Spinal cord (tissue), 10 donors: Measurements from ENCODE around the gene MSANTD2. TPM values are rescaled to one million over a fixed set of nuclear protein-coding genes. Genes with fewer than 3 reads are reported as not detected.

Experiments
- DNase-seq, 6 donors: peaks; one replicate each; pipeline versions ENCODE4 v3.0.0 to v3.0.0-alpha.2; 2013 to 2015; ENCODE audit warnings: low spot score in 6 of 6, low read depth in 4 of 6
- H3K27ac ChIP-seq: one replicate; pipeline ENCODE4 v1.5.1; 2013; ENCODE audit warnings: low read depth, low read length, control low read depth
- H3K27me3 ChIP-seq: one replicate; pipeline ENCODE4 v1.6.1; 2013; ENCODE audit warnings: low read length; ENCODE audit not compliant: control insufficient read depth, insufficient read depth
- H3K36me3 ChIP-seq: one replicate; pipeline ENCODE4 v1.6.1; 2013; ENCODE audit warnings: low read length; ENCODE audit not compliant: control insufficient read depth, insufficient read depth
- H3K4me1 ChIP-seq: one replicate; pipeline ENCODE4 v1.6.1; 2013; ENCODE audit warnings: low read length; ENCODE audit not compliant: control insufficient read depth, insufficient read depth
- H3K4me3 ChIP-seq: one replicate; pipeline ENCODE4 v1.5.1; 2013; ENCODE audit warnings: low read depth, low read length, control low read depth
- H3K9me3 ChIP-seq: one replicate; pipeline ENCODE4 v1.6.1; 2013; ENCODE audit warnings: low read length; ENCODE audit not compliant: control insufficient read depth, insufficient read depth
- WGBS: methylation state at CpG from one replicate; pipeline ENCODE4 v1.1.5; 2013; ENCODE audit warnings: missing lambda C conversion rate; ENCODE audit not compliant: insufficient coverage; 5-methylcytosine and 5-hydroxymethylcytosine counted together
- polyA plus RNA-seq, 2 donors: library from polyadenylated mRNA; unstranded; fragments of 120-200 nt; gene quantifications; one replicate each; pipeline ENCODE4 v1.2.1, GENCODE V29; 2013; ENCODE audit not compliant: insufficient read length in 2 of 2
- total RNA-seq, 2 donors: library from RNA; depleted of rRNA in 1 of 2; stranded (reverse); fragments of 120-200 nt in 1 of 2; fragments of >200 nt in 1 of 2; gene quantifications; one replicate each; pipeline versions ENCODE4 v1.2.3 to v1.2.4, GENCODE V29; 2013 to 2014
- donor health status: healthy.

Gene MSANTD2
- total and polyA plus RNA-seq, 4 donors = 17.8 to 28.4 (median 22.6) TPM

DNA sequence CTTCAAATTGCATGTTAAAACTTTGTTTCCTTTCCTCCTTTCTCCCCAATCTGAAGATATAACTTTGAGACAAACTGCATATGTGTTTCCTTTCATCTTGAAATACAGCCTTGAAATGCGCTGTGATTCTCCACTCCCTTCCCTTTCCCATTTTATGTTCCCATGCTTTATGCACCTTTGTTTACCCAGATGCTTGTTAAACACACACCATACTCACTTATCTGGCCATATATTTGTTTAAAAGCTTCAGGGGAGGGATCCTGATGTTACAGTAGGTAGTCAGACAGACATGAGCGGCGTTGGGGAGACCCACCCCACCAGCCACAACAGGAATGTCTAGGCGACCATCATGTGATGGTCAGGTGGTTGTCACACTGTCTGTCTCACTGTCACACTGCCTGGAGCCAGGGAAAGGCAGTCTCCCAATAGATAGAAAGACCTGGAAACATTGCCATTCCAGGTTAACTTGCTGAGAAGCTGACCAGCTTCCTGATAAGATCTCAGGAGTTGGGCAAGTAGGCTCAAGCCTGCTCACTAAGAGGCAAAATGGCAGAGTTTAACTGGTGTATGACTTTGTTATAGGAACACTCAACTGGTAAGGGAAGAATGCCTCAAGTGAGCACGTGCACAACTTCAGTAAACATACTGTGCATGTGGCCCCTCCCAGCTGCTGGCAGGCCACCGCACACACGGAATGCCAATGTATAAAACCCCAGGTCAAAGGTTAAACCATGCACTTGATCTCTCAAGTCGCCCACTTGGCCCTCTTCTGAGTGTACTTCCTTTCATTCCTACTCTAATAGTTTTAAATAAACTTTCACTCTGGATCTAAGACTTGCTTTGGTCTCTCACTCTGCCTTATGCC is 23.5 kb upstream of the MSANTD2 start:
- Histone ChIP-seq H3K36me3 (no peaks in the 10 kb centered on the region), H3K27ac (no peak overlapping the region), H3K9me3 (no peaks in the 10 kb centered on the region), H3K4me3 (no peak overlapping the region), H3K4me1 (no peaks in the 10 kb centered on the region), H3K27me3 (no peaks in the 10 kb centered on the region)
- 89% methylated on average over 6 of the region's 8 CpGs for WGBS
- no peak for DNase-seq

DNA sequence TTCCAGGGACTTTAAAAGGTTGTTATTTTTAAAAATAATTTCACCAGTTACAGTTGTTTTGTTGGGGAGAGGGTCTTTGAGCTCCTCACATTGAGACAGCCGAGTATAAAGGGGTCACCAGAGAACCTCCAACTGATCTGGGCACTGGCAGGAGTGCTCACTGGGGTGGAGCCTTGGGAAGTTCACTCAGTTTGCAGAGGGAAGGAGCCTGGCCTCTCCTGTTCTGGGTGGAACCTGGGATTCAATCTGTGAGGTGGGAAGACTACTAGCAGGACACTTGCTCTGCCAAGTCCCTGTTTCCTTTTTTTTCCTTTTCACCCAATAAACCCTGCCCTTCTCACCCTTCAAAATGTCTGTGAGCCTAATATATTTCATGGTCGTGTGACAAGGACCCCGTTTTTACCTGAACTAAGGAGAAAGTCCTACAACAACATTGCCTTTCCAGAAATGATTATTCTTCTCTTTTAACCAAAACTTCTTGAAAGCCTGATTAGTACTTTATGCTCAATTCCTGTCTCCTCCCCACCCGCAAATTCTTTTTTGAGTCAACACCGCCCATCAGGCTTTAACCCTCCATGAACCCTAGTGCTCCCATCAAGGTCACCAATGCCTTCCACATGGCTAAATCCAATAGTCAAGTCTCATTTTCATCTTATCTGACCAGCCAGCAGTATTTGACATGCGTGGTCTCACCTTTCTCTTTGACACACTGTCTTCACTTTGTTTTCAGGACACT is 22.0 kb upstream of the MSANTD2 start:
- WGBS = 79% methylated on average over 6 of the region's 6 CpGs
- DNase-seq = no peak
- Histone ChIP-seq H3K36me3 (no peaks in the 10 kb centered on the region), H3K27me3 (no peaks in the 10 kb centered on the region), H3K27ac (no peak overlapping the region), H3K4me3 (no peak overlapping the region), H3K4me1 (no peaks in the 10 kb centered on the region), H3K9me3 (no peaks in the 10 kb centered on the region)

DNA sequence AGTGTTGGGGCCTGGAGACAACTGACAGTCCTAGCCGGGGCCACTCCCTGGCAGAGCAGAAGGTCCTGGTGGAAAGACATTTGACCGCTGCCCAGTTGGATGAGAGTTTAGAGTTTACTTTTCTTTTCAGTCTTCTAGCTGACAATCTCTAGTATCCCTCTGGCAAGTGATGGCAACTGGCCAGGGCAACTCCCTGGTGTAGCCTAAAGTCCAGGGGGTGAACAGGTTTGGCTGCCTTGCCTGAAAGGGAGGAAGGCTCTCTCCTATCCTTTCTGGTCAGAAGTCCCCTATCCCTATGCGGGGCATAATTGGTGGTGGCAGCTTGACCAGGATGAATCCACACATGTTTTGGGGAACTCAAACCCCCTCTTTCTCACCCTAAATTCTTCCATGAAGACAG is 16.8 kb upstream of the MSANTD2 start:
- H3K27me3 ChIP-seq = no peaks in the 10 kb centered on the region
- no peak for DNase-seq
- H3K27ac ChIP-seq = no peak overlapping the region
- H3K9me3 ChIP-seq = no peaks in the 10 kb centered on the region
- no peak overlapping the region for H3K4me3 ChIP-seq
- no peaks in the 10 kb centered on the region for H3K4me1 ChIP-seq
- WGBS = 100% methylated on average over 1 of the region's 3 CpGs
- no peaks in the 10 kb centered on the region for H3K36me3 ChIP-seq

DNA sequence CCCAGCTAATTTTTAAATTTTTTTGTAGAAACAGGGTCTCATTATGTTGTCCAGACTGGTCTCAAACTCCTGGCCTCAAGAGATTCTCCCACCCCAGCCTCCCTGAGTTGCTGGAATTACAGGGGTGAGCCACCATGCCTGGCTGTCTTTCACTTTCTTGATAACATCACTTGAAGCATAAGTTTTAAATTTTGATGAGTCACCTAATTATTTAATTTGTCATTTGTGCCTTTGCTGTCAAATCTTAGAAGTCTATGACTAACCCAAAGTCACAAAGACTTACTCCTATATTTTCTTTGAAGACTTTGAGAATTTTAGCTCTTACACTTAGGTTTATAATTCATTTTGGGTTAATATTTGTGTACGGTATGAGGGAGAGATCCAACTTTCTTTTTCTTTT is 14.5 kb upstream of the MSANTD2 start:
- no peaks in the 10 kb centered on the region for H3K4me1 ChIP-seq
- no peaks in the 10 kb centered on the region for H3K9me3 ChIP-seq
- no peaks in the 10 kb centered on the region for H3K27me3 ChIP-seq
- no peaks in the 10 kb centered on the region for H3K36me3 ChIP-seq
- H3K27ac ChIP-seq = no peak overlapping the region
- no peak for DNase-seq
- WGBS = no CpG with 5 or more reads among the region's 1 CpG
- H3K4me3 ChIP-seq = no peak overlapping the region

DNA sequence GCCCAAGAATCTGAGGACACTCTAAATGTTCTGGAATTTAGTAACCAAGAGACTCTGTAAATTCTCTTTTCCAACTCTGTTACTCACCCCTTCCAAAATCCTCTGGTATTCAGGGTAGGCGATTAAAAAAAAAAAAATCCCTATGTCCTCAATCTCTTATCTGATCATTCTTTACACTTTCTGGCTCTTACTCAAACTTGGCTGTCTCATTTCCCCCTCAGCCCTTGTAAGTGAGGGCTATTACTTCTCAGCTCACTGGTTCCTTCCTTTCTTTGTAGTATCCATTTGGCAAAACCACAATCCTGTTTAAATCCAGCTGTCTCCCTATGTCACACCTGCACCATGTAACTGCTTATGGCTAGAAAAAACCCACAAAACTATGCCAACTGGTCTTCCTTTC is 12.7 kb upstream of the MSANTD2 start:
- Histone ChIP-seq H3K27ac (no peak overlapping the region), H3K9me3 (no peaks in the 10 kb centered on the region), H3K27me3 (no peaks in the 10 kb centered on the region), H3K4me1 (no peaks in the 10 kb centered on the region), H3K36me3 (no peaks in the 10 kb centered on the region), H3K4me3 (no peak overlapping the region)
- no peak for DNase-seq
- 83% methylated on average over 1 of the region's 1 CpG for WGBS

DNA sequence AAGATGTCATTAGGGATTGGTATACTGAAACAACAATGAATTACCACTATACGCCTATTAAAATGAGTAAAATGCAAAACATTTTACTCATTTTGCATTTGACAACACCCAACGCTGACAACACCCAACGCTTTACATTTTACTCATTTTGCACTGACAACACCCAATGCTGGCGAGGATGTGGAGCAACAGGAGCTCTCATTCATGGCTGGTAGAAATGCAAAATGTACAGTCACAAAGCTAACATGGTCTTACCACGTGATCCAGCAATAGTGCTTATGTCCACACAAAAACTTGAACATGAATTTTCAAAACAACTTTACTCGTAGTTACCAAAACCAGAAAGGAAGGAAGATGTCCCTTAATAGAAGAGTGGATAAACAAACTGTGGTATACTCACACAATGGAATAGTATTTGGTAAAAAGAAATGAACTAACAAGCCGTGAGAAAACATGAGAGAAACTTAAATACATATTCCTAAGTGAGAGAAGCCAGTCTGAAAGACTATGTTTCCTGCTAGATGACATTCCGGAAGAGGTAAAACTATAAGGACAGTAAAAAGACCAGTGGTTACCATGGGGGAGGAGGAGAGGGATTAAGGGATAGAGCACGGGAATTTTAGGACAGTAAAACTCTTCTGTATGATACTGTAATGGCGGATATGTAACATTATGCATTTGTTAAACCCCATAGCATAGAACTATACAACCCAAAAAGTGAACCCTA is 11.4 kb upstream of the MSANTD2 start:
- H3K4me1 ChIP-seq = no peaks in the 10 kb centered on the region
- WGBS = 84% methylated on average over 3 of the region's 10 CpGs

GRCh38 chr11:124807660-124808270 is 7.6 kb upstream of the MSANTD2 start:
- H3K9me3 ChIP-seq = no peaks in the 10 kb centered on the region
- no peak overlapping the region for H3K4me3 ChIP-seq
- DNase-seq = no peak
- no peaks in the 10 kb centered on the region for H3K4me1 ChIP-seq
- no peaks in the 10 kb centered on the region for H3K27me3 ChIP-seq
- H3K36me3 ChIP-seq = peaks cover 2% of the 10 kb centered on the region
- no peak overlapping the region for H3K27ac ChIP-seq
- 77% methylated on average over 5 of the region's 6 CpGs for WGBS

More for the DNA sequence above, 11.4 kb upstream of the MSANTD2 start:
- no peak for DNase-seq
- Histone ChIP-seq H3K27me3 (no peaks in the 10 kb centered on the region), H3K9me3 (no peaks in the 10 kb centered on the region), H3K36me3 (no peaks in the 10 kb centered on the region), H3K27ac (no peak overlapping the region), H3K4me3 (no peak overlapping the region)

DNA sequence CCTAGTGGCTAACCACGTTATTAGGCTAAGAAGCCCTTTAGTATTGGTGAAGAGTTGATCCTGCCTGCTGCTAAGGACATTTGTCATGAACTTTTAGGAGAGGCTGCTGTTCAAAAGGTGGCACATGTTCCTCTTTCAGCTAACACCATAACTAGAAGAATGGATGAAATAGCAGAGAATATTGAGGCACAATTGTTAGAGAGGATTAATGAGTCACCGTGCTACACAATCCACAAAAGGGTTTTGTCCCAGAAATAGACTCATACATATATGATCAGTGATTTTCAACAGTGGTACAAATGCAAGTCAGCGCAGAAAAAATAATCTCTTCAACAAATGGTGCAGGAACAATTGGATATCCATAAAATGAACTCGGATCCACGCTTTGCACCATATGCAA is 7.0 kb upstream of the MSANTD2 start:
- DNase-seq = no peak
- no peaks in the 10 kb centered on the region for H3K27me3 ChIP-seq
- no peaks in the 10 kb centered on the region for H3K9me3 ChIP-seq
- no peak overlapping the region for H3K4me3 ChIP-seq
- no peak overlapping the region for H3K27ac ChIP-seq
- no peaks in the 10 kb centered on the region for H3K4me1 ChIP-seq
- 100% methylated on average over 1 of the region's 5 CpGs for WGBS
- peaks cover 3% of the 10 kb centered on the region for H3K36me3 ChIP-seq

GRCh38 chr11:124804884-124805283 is 4.7 kb upstream of the MSANTD2 start:
- no peaks in the 10 kb centered on the region for H3K4me1 ChIP-seq
- no peak overlapping the region for H3K27ac ChIP-seq
- WGBS = 92% methylated on average over 2 of the region's 3 CpGs
- H3K4me3 ChIP-seq = no peak overlapping the region
- peaks cover 3% of the 10 kb centered on the region for H3K36me3 ChIP-seq
- no peaks in the 10 kb centered on the region for H3K27me3 ChIP-seq
- DNase-seq = no peak
- H3K9me3 ChIP-seq = no peaks in the 10 kb centered on the region
